ENCODE data around the gene DNMT1. TPM values are rescaled to one million over a fixed set of nuclear protein-coding genes. Genes with fewer than 3 reads are reported as not detected.

The DNMT1 gene
- total RNA-seq, 1 experiment from 2014 or later: 227 TPM

DNA sequence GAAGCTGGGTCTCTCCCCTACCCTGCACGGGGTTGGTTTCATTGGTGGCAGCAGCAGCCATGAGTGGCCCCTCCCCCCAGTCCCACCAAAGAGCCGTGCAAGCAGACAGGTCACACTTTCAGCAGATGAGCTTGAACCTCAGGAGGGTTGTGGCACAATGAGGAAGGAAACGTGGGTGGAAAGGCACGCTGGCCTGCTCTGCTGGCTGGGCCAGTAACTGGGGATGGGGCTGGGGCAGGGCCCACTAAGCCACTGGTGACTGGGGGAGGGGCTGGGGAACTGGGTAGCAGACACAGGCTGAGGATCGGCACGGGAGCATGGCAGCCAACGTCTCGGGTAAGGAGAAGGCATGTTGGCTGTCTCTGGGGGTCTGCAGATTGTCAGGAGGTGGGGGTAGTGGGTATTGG lies 83.3 kb downstream of the DNMT1 start, which contains the start of gene P2RY11:
P2RY11 (plus strand) TSS at position 289 of the 407 bp plus-strand sequence; CDS start at position 318, 29 bp downstream.
- peaks cover 39 to 79% (median 62%) of the 10 kb centered on the region in 3 experiments for H3K36me3 Mint-ChIP-seq (ENCODE audit: insufficient read depth in 1 of 3, low read depth in 3 of 3)
- Histone ChIP-seq H3K27ac (ENCODE audit: insufficient read length, low read depth, low read length) (no peak within 1 kb of the TSS), H3K9ac (ENCODE audit: extremely low read depth, insufficient read length, low read length) (no peak within 1 kb of the TSS)

More for the DNA sequence above, 83.3 kb downstream of the DNMT1 start, which contains the start of gene P2RY11:
- H3K14ac ChIP-seq (ENCODE audit: insufficient read depth, low read length): no peak within 1 kb of the TSS; the same call in 1 of the 2 replicates
- TF ChIP-seq, protein P1, sequence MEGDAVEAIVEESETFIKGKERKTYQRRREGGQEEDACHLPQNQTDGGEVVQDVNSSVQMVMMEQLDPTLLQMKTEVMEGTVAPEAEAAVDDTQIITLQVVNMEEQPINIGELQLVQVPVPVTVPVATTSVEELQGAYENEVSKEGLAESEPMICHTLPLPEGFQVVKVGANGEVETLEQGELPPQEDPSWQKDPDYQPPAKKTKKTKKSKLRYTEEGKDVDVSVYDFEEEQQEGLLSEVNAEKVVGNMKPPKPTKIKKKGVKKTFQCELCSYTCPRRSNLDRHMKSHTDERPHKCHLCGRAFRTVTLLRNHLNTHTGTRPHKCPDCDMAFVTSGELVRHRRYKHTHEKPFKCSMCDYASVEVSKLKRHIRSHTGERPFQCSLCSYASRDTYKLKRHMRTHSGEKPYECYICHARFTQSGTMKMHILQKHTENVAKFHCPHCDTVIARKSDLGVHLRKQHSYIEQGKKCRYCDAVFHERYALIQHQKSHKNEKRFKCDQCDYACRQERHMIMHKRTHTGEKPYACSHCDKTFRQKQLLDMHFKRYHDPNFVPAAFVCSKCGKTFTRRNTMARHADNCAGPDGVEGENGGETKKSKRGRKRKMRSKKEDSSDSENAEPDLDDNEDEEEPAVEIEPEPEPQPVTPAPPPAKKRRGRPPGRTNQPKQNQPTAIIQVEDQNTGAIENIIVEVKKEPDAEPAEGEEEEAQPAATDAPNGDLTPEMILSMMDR (conservative IDR thresholded peaks at IDR 0.05): no peak
- H4K91ac ChIP-seq (ENCODE audit: insufficient read length, low read depth, low read length): no peak within 1 kb of the TSS
- H4K20me1 ChIP-seq (ENCODE audit: control insufficient read depth, insufficient read depth, insufficient read length): no peaks in the 10 kb centered on the region
- H3K4ac ChIP-seq (ENCODE audit: low read depth, low read length): no peak within 1 kb of the TSS
- no peak within 1 kb of the TSS for H2BK20ac ChIP-seq (ENCODE audit: low read depth, low read length, poor library complexity, severe bottlenecking)
- Mint-ChIP-seq H3K9me3 (no peaks in the 10 kb centered on the region; a peak in 1 of 5 replicates), H3K27me3 (ENCODE audit: low read depth) (no peaks in the 10 kb centered on the region; the same call in none of the 2 replicates), H3K4me1 (peaks cover 7 to 14% of the 10 kb centered on the region in 2 experiments), H3K4me3 (no peak within 1 kb of the TSS; a peak in 2 of 5 replicates), H3K27ac (peak within 1 kb of the TSS in 1 of 3 experiments; percentile 46; a peak in 3 of 7 replicates)
- no peak within 1 kb of the TSS for H2AFZ ChIP-seq (ENCODE audit: low read length)
- H3K79me1 ChIP-seq (ENCODE audit: insufficient read depth, low read depth, low read length, poor library complexity, severe bottlenecking): no peaks in the 10 kb centered on the region
- H3K18ac ChIP-seq (ENCODE audit: insufficient read length, low read depth, low read length): no peak within 1 kb of the TSS
- H2BK5ac ChIP-seq (ENCODE audit: insufficient read length, low read length): no peak within 1 kb of the TSS
- peaks cover 7% of the 10 kb centered on the region for H3K23me2 ChIP-seq (ENCODE audit: insufficient read length, low read depth, low read length, poor library complexity, severe bottlenecking)
- H3K56ac ChIP-seq (ENCODE audit: insufficient read length, low read depth, low read length): no peak within 1 kb of the TSS
- no peak within 1 kb of the TSS for H2BK12ac ChIP-seq (ENCODE audit: insufficient read length, low read depth, low read length)
- H3K4me1 ChIP-seq (ENCODE audit: insufficient read depth, low read length): no peaks in the 10 kb centered on the region; the same call in 1 of the 2 replicates
- no peaks in the 10 kb centered on the region for H3K9me3 ChIP-seq (ENCODE audit: control insufficient read depth, low read depth, low read length)
- DNase-seq: no peak
- H3T11ph ChIP-seq (ENCODE audit: low read length): no peak within 1 kb of the TSS
- WGBS (ENCODE audit: extremely low coverage, insufficient read length, low lambda C conversion rate): no CpG with 5 or more reads among the region's 8 CpGs
- no peak within 1 kb of the TSS for H2BK15ac ChIP-seq (ENCODE audit: low read depth, low read length)
- no peak within 1 kb of the TSS for H2BK120ac ChIP-seq (ENCODE audit: low read depth, low read length, poor library complexity, severe bottlenecking)
- no peak within 1 kb of the TSS for H3K23ac ChIP-seq (ENCODE audit: insufficient read length, low read depth, low read length)
- H2AK5ac ChIP-seq (ENCODE audit: insufficient read length, low read length): no peak within 1 kb of the TSS
- no peak within 1 kb of the TSS for H3K4me2 ChIP-seq (ENCODE audit: insufficient read depth, insufficient read length, low read length)
- H3K27me3 ChIP-seq (ENCODE audit: insufficient read depth, low read length): no peaks in the 10 kb centered on the region
- H3K79me2 ChIP-seq (ENCODE audit: insufficient read depth, low read length): peaks cover 7% of the 10 kb centered on the region; the same call in 1 of the 2 replicates
- no peak within 1 kb of the TSS for H4K8ac ChIP-seq (replicated peaks; ENCODE audit: insufficient read length, low read depth, low read length)
- H4K5ac ChIP-seq (ENCODE audit: insufficient read length, low read depth, low read length): no peak within 1 kb of the TSS

Measured in H9 (cell line).